ENCODE data around the gene KAT8.

KAT8 gene

DNA sequence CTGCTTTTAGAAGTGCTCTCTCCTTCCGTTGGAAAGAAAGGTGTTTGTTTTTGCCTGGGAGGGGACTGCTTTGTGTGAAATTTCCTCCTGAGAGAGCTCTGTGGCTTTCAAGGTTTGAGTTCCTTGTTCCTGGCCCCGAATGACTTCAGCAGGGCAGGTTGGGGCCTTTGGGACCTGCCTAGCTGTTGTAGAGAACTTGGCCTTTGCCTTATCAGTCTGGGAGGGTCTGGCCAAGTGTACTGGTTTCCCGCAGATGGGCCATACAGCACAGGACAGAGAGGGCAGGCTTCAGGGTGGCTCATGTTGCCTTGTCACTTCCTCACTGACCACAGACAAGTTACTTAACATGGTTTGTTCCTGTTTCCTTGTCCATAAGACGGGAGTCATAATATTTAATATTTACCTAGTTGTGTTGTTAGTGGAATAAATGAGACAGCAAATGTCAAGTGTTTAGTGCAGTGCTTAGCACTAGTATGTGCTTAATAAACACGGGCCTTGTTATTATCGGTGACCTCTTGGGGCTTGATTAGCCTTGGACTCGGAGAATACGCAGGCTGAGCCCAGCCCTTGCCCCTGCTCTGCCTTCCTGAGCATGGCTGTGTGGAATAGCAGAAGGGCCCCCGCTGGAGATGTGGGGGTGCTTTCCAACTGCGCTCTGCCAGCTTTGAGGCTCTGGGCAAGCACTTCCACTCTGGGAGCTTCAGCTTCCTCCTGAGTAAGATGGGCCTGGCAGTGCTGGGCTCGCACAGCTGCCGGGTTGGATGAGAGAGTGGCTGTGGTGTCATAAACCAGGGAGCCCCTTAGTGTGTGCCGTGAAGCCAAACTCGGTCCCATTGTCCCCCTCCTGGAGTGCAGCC lies 11.5 kb downstream of the KAT8 start:
- DNase-seq (ENCODE audit: extremely low read depth, low read depth) = no peak
- no peak overlapping the region for H3K4me3 ChIP-seq (replicated peaks; ENCODE audit: low read depth, low read length)
- TF ChIP-seq CTCF (IDR thresholded peaks at IDR 0.05; ENCODE audit: low read depth, low read length, missing control alignments) = no peak

DNA sequence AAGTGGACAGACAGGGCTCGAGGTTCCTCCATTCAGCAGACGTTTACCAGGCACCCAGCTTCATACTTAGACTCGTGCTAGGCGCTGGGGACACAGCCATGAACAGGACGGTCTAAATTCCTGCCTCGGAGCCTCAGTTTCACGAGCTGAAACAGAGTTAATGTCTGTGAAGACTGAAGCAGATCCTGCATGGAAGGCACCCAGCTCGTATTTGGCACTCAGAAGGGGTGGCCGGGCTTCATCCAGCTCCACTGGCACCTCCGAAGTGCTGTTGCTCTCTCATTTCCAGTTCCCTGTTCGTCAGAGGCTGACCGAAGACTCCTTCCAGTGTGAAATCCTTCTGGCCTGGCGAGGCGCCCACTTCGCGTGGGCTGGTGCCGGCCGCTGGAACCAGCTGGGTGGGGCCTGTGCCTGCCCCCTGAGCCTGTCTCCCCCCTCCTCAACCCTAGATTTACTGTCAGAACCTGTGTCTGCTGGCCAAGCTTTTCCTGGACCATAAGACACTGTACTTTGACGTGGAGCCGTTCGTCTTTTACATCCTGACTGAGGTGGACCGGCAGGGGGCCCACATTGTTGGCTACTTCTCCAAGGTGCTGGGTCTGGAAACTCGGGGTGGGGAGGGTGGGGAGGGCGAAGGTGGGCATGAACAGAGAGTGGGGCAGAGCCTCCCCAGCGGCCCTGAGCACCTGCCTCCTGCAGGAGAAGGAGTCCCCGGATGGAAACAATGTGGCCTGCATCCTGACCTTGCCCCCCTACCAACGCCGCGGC lies 12.3 kb downstream of the KAT8 start:
- no peak overlapping the region for H3K4me3 ChIP-seq (replicated peaks; ENCODE audit: low read depth, low read length)
- DNase-seq (ENCODE audit: extremely low read depth, low read depth) = no peak
- no peak for TF ChIP-seq CTCF (IDR thresholded peaks at IDR 0.05; ENCODE audit: low read depth, low read length, missing control alignments)

DNA sequence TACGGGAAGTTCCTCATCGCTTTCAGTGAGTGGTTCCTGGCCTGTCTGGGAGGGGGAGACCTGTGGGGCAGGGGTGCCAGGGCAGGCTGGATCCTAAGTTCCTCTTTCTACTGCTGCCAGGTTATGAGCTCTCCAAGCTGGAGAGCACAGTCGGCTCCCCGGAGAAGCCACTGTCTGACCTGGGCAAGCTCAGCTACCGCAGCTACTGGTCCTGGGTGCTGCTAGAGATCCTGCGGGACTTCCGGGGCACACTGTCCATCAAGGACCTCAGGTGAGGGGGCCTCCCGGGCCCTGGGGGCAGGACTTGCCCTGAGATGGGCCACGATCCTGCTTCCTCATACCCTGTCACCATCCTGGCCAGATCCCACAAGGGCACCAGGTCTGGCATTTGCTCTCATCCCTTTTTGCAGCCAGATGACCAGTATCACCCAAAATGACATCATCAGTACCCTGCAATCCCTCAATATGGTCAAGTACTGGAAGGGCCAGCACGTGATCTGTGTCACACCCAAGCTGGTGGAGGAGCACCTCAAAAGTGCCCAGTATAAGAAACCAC lies 12.9 kb downstream of the KAT8 start:
- no peak for TF ChIP-seq CTCF (IDR thresholded peaks at IDR 0.05; ENCODE audit: low read depth, low read length, missing control alignments)
- H3K4me3 ChIP-seq (replicated peaks; ENCODE audit: low read depth, low read length) = no peak overlapping the region
- DNase-seq (ENCODE audit: extremely low read depth, low read depth) = no peak

GRCh38 chr16:31130899-31131298 lies 13.4 kb downstream of the KAT8 start:
- no peak overlapping the region for H3K4me3 ChIP-seq (replicated peaks; ENCODE audit: low read depth, low read length)
- no peak for TF ChIP-seq CTCF (IDR thresholded peaks at IDR 0.05; ENCODE audit: low read depth, low read length, missing control alignments)
- DNase-seq (ENCODE audit: extremely low read depth, low read depth) = no peak

- no peak overlapping the region for H3K4me3 ChIP-seq (replicated peaks; ENCODE audit: low read depth, low read length)
- no peak for DNase-seq (ENCODE audit: extremely low read depth, low read depth)
- TF ChIP-seq CTCF (IDR thresholded peaks at IDR 0.05; ENCODE audit: low read depth, low read length, missing control alignments) = no peak
Measured at GRCh38 chr16:31131416-31131815, 14.0 kb downstream of the KAT8 start.

DNA sequence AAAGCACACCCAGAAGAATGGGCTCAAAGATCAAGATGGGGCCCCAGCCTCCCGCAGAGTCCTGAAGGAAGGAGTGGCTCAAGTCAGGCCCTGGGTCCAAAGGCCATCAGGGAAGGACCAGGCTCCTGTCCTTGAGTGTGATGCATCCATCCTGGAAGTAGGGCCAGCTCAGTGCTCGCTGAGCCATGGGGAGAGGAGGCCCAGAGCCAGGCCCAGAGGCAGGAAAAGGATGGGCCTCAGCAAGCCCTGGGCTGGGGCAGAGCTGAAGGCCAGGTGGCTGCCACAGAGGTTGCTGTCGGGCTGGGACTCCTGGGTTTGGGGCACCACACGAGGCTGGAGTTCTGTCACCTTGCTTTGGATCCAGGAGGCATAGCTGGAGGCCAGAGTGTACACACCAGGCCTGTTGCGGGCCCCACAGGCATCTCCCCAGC lies 14.4 kb downstream of the KAT8 start:
- no peak for TF ChIP-seq CTCF (IDR thresholded peaks at IDR 0.05; ENCODE audit: low read depth, low read length, missing control alignments)
- DNase-seq (ENCODE audit: extremely low read depth, low read depth) = no peak
- H3K4me3 ChIP-seq (replicated peaks; ENCODE audit: low read depth, low read length) = no peak overlapping the region

Measured in HFF-Myc (cell line).